Kidney (tissue), 14 donors: ENCODE results near the gene ATP2C2. TPM values are rescaled to one million over a fixed set of nuclear protein-coding genes. Genes with fewer than 3 reads are reported as not detected.

Experiments used
- DNase-seq, 5 donors: peaks; one replicate each; pipeline ENCODE4 v3.0.0-alpha.2; 2013 to 2020
- FAIRE-seq: peaks from 2 replicates; lab custom pipeline; 2012; peaks lifted over from hg19 to GRCh38; lab: Jason Lieb, UNC
- H3K27ac ChIP-seq, 2 donors: one replicate each; pipeline ENCODE4 v1.7.0; 2013; ENCODE audit warnings: low read depth in 2 of 2, low read length in 2 of 2, inconsistent platforms in 1 of 2
- H3K27me3 ChIP-seq: one replicate; pipeline ENCODE4 v1.7.1; 2013; ENCODE audit warnings: low read length, inconsistent platforms; ENCODE audit not compliant: control insufficient read depth, insufficient read depth
- H3K36me3 ChIP-seq, 3 donors: one replicate each; pipeline versions ENCODE4 v1.7.0 to v1.7.1; 2013; ENCODE audit warnings: low read length in 3 of 3, control low read depth in 1 of 3, inconsistent platforms in 1 of 3; ENCODE audit not compliant: insufficient read depth in 3 of 3, control insufficient read depth in 2 of 3
- H3K4me1 ChIP-seq, 3 donors: one replicate each; pipeline versions ENCODE4 v1.7.0 to v1.7.1; 2013; ENCODE audit warnings: low read length in 3 of 3, inconsistent platforms in 1 of 3, low read depth in 1 of 3; ENCODE audit not compliant: control insufficient read depth in 2 of 3, insufficient read depth in 2 of 3
- H3K4me3 ChIP-seq, 3 donors: one replicate each; pipeline versions ENCODE4 v1.7.0 to v1.8.1; 2013; ENCODE audit warnings: low read length in 3 of 3, control low read depth in 1 of 3, inconsistent platforms in 1 of 3
- H3K9ac ChIP-seq, 3 donors: one replicate each; pipeline versions ENCODE4 v1.7.0 to v1.7.1; 2013; ENCODE audit warnings: low read length in 3 of 3, control low read depth in 1 of 3, inconsistent platforms in 1 of 3
- H3K9me3 ChIP-seq, 3 donors: one replicate each; pipeline versions ENCODE4 v1.7.0 to v1.7.1; 2013; ENCODE audit warnings: low read length in 3 of 3, control low read depth in 1 of 3, inconsistent platforms in 1 of 3; ENCODE audit not compliant: control insufficient read depth in 2 of 3, insufficient read depth in 1 of 3
- CTCF ChIP-seq: IDR thresholded peaks from 3 replicates; pipeline ENCODE4 v1.5.1; 2012; ENCODE audit warnings: mild to moderate bottlenecking, moderate library complexity, borderline replicate concordance; ENCODE audit not compliant: insufficient read depth; ENCODE audit errors: extremely low read depth
- intact Hi-C: fragments of 100-400 bp; cut with DNase I; formaldehyde crosslinking; loops from one replicate; pipeline ENCODE4 v1.11.1; 2022
- polyA plus RNA-seq: library from polyadenylated mRNA; stranded (reverse); fragments of 350-450 nt; fragmentation: Illumina TruSeq; extraction: RNeasy Lipid Tissue Mini Kit (QIAGEN cat#74804); gene quantifications from one replicate; pipeline ENCODE4 v1.2.3, GENCODE V29; 2014; ENCODE audit warnings: low read depth, low replicate concordance; ENCODE audit not compliant: insufficient read depth
- total RNA-seq: library from RNA; stranded (reverse); fragmentation: NEBNext Ultra II Directional; extraction: Animal tissue kit (Norgen Biotek cat#: 25700); gene quantifications from one replicate; pipeline ENCODE4 v1.2.1, GENCODE V29; 2021
- donor health status: control.
- donor health status: control.
- donor health status: control.
- donor health status: control.
- donor health status: control.
- donor health status: DM: yes; HTN: yes; CAD: no.
- donor health status: Normal renal cell carcinoma (clear cell type).

The ATP2C2 gene
- total and polyA plus RNA-seq, 2 donors from 2014 or later = 2.2 to 2.6 TPM

- no peak overlapping the region for H3K9ac ChIP-seq
- no peaks in the 10 kb centered on the region for H3K4me1 ChIP-seq
- TF ChIP-seq CTCF = no peak
- FAIRE-seq = no peak
- H3K4me3 ChIP-seq = no peak overlapping the region
- peaks cover 0 to 4% (median 4%) of the 10 kb centered on the region in 3 donors for H3K36me3 ChIP-seq
- intact Hi-C loops = no loop called here
- no peaks in the 10 kb centered on the region for H3K27me3 ChIP-seq
- H3K27ac ChIP-seq = no peak overlapping the region
- H3K9me3 ChIP-seq = peaks cover 0 to 2% (median 0%) of the 10 kb centered on the region in 3 donors
- DNase-seq = no peak
Observed at GRCh38 chr16:84467709-84468108, 99.4 kb downstream of the ATP2C2 start.

GRCh38 chr16:84471316-84471715 lies 103.0 kb downstream of the ATP2C2 start:
- no peak for TF ChIP-seq CTCF
- Histone ChIP-seq H3K27me3 (no peaks in the 10 kb centered on the region), H3K4me3 (no peak overlapping the region), H3K27ac (no peak overlapping the region), H3K36me3 (peaks cover 0 to 4% (median 0%) of the 10 kb centered on the region in 3 donors), H3K4me1 (no peaks in the 10 kb centered on the region), H3K9me3 (peaks cover 0 to 2% (median 0%) of the 10 kb centered on the region in 3 donors), H3K9ac (no peak overlapping the region)
- DNase-seq = no peak
- no peak for FAIRE-seq
- intact Hi-C loops = no loop called here

GRCh38 chr16:84471966-84472365 lies 103.6 kb downstream of the ATP2C2 start:
- Histone ChIP-seq H3K9me3 (peaks cover 0 to 2% (median 0%) of the 10 kb centered on the region in 3 donors), H3K27ac (no peak overlapping the region), H3K4me1 (no peaks in the 10 kb centered on the region), H3K4me3 (no peak overlapping the region), H3K36me3 (peaks cover 0 to 4% (median 0%) of the 10 kb centered on the region in 3 donors), H3K27me3 (no peaks in the 10 kb centered on the region), H3K9ac (no peak overlapping the region)
- TF ChIP-seq CTCF = no peak
- no peak for FAIRE-seq
- no peak for DNase-seq
- intact Hi-C loops = no loop called here
